Uterus (tissue), 4 donors: ENCODE measurements around the gene EGFL8. TPM values are rescaled to one million over a fixed set of nuclear protein-coding genes. Genes with fewer than 3 reads are reported as not detected.
"Not testable (repeated sequence)": the region's sequence is repeated elsewhere in the genome, so short reads cannot be mapped to it uniquely, and the experiment has no call there.

Experiments
- DNase-seq, 2 donors: peaks; one replicate each; pipeline ENCODE4 v3.0.0-alpha.2; 2019 to 2020
- H3K27ac ChIP-seq, 2 donors: fragments of 200-600 bp; sonication (generic); 1 replicate in 1 of 2; 2 replicates in 1 of 2; pipeline ENCODE4 v1.5.1; 2016 to 2018
- H3K27me3 ChIP-seq, 2 donors: fragments of 200-600 bp; sonication (generic); one replicate each; pipeline ENCODE4 v1.5.1; 2018 to 2019; ENCODE audit warnings: control low read depth in 1 of 2
- H3K36me3 ChIP-seq, 2 donors: fragments of 200-600 bp; sonication (generic); one replicate each; pipeline ENCODE4 v1.5.1; 2019; ENCODE audit warnings: control low read depth in 1 of 2
- H3K4me1 ChIP-seq, 2 donors: fragments of 200-600 bp; sonication (generic); one replicate each; pipeline ENCODE4 v1.5.1; 2018 to 2019; ENCODE audit warnings: control low read depth in 1 of 2
- H3K4me3 ChIP-seq, 2 donors: fragments of 200-600 bp; sonication (generic); 1 replicate in 1 of 2; 2 replicates in 1 of 2; pipeline ENCODE4 v1.5.1; 2018 to 2019; ENCODE audit warnings: mild to moderate bottlenecking in 1 of 2
- H3K9me3 ChIP-seq, 2 donors: fragments of 200-600 bp; sonication (generic); one replicate each; pipeline ENCODE4 v1.5.1; 2019; ENCODE audit warnings: control low read depth in 1 of 2
- CTCF ChIP-seq, 4 experiments: fragments of 200-600 bp in 2 of 4; fragments of 450-650 bp in 2 of 4; sonication (generic) in 2 of 4; IDR thresholded peaks; one replicate each; pipeline ENCODE4 v1.5.1; 2016 to 2019; ENCODE audit warnings: antibody characterized with exemption in 4 of 4, mild to moderate bottlenecking in 2 of 4, moderate library complexity in 1 of 4
- POLR2A ChIP-seq, 2 donors: fragments of 450-650 bp; IDR thresholded peaks; one replicate each; pipeline ENCODE4 v1.6.1; 2016; ENCODE audit warnings: antibody characterized with exemption in 2 of 2, mild to moderate bottlenecking in 1 of 2, moderate library complexity in 1 of 2
- intact Hi-C: fragments of 100-400 bp; cut with DNase I; formaldehyde crosslinking; loops from one replicate; pipeline ENCODE4 v1.15.1; 2023; ENCODE audit warnings: low total_unique reads
- total RNA-seq, 4 donors: library from RNA; depleted of rRNA in 3 of 4; stranded (reverse); fragments of >200 nt in 3 of 4; gene quantifications; one replicate each; pipeline versions ENCODE4 v1.1.0 to v1.2.4, GENCODE V29; 2014 to 2023
- donor health status: DM: yes; HTN: yes; CAD: no.

Gene EGFL8
- total RNA-seq, 4 donors from 2014 or later: 9.2 to 54.8 (median 20.2) TPM

DNA sequence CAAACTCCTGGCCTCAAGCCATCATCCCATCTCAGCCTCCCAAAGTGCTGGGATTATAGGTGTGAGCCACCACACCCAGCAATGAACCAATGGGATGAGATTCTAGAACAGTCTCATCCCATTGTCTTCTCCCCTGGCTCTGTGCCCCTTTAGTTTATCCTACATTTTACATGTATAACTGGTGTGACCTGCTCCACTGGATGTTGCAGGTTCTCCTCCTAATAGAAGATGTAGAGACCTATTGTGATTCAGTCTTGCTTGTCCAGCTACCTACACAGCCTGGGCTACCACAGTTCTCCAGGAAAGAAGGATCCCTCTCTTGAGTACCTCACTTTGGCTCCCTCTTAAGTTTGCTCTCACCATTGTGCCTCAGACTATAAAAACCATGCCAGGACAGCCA lies 32.3 kb upstream of the EGFL8 start:
- peaks cover 0 to 17% of the 10 kb centered on the region in 2 donors for H3K4me1 ChIP-seq
- H3K27me3 ChIP-seq: no peaks in the 10 kb centered on the region
- H3K9me3 ChIP-seq: no peaks in the 10 kb centered on the region
- no peak overlapping the region for H3K4me3 ChIP-seq
- intact Hi-C loops: no loop called here
- no peak overlapping the region for H3K27ac ChIP-seq
- DNase-seq: no peak
- no peaks in the 10 kb centered on the region for H3K36me3 ChIP-seq
- TF ChIP-seq CTCF (IDR thresholded peaks at IDR 0.05) (no peak), POLR2A (IDR thresholded peaks at IDR 0.05) (no peak)

- H3K4me3 ChIP-seq: no peak overlapping the region
- H3K27me3 ChIP-seq: no peaks in the 10 kb centered on the region
- H3K27ac ChIP-seq: no peak overlapping the region
- no peak for DNase-seq
- no peak for TF ChIP-seq POLR2A (IDR thresholded peaks at IDR 0.05)
- TF ChIP-seq CTCF (IDR thresholded peaks at IDR 0.05): no peak
- intact Hi-C loops: no loop called here
- H3K4me1 ChIP-seq: peaks cover 0 to 8% of the 10 kb centered on the region in 2 donors
- no peaks in the 10 kb centered on the region for H3K36me3 ChIP-seq
- H3K9me3 ChIP-seq: no peaks in the 10 kb centered on the region
These were observed 30.6 kb upstream of the EGFL8 start for GRCh38 chr6:32133786-32134185.

DNA sequence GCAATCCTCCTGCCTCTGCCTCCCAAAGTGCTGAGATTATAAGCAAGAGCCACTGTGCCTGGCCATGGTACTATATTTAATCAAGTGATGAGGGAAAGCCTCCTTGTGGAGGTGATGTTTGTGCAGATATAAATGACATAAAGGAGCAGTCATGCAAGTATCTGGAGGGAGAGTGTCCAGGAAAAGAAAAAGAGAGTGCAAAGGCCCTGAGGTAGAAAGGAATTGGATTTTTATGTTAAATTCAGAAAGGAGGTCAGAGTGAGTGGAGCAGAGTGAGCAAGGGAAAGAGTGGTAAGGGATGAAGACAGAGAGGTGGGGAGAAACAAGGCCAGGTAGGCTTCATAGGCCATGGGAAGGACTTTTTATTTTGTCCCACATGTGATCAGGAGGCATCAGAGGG lies 26.9 kb upstream of the EGFL8 start:
- no peaks in the 10 kb centered on the region for H3K27me3 ChIP-seq
- H3K4me1 ChIP-seq: no peaks in the 10 kb centered on the region
- H3K27ac ChIP-seq: no peak overlapping the region
- TF ChIP-seq POLR2A (IDR thresholded peaks at IDR 0.05) (no peak), CTCF (IDR thresholded peaks at IDR 0.05) (no peak)
- H3K4me3 ChIP-seq: no peak overlapping the region
- H3K9me3 ChIP-seq: no peaks in the 10 kb centered on the region
- intact Hi-C loops: no loop called here
- DNase-seq: no peak
- H3K36me3 ChIP-seq: no peaks in the 10 kb centered on the region

GRCh38 chr6:32139590-32139989 lies 24.8 kb upstream of the EGFL8 start:
- intact Hi-C loops: no loop called here
- no peak for DNase-seq
- Histone ChIP-seq H3K4me1 (no peaks in the 10 kb centered on the region), H3K27ac (no peak overlapping the region), H3K36me3 (no peaks in the 10 kb centered on the region), H3K4me3 (no peak overlapping the region), H3K27me3 (no peaks in the 10 kb centered on the region), H3K9me3 (no peaks in the 10 kb centered on the region)
- TF ChIP-seq CTCF (IDR thresholded peaks at IDR 0.05) (no peak), POLR2A (IDR thresholded peaks at IDR 0.05) (no peak)

GRCh38 chr6:32140420-32141046 lies 23.9 kb upstream of the EGFL8 start:
- H3K27me3 ChIP-seq: no peaks in the 10 kb centered on the region
- no peaks in the 10 kb centered on the region for H3K4me1 ChIP-seq
- no peak overlapping the region for H3K4me3 ChIP-seq
- no peak overlapping the region for H3K27ac ChIP-seq
- no peak for DNase-seq
- H3K9me3 ChIP-seq: no peaks in the 10 kb centered on the region
- intact Hi-C loops: no loop called here
- H3K36me3 ChIP-seq: no peaks in the 10 kb centered on the region
- TF ChIP-seq POLR2A (IDR thresholded peaks at IDR 0.05) (no peak), CTCF (IDR thresholded peaks at IDR 0.05) (no peak)

DNA sequence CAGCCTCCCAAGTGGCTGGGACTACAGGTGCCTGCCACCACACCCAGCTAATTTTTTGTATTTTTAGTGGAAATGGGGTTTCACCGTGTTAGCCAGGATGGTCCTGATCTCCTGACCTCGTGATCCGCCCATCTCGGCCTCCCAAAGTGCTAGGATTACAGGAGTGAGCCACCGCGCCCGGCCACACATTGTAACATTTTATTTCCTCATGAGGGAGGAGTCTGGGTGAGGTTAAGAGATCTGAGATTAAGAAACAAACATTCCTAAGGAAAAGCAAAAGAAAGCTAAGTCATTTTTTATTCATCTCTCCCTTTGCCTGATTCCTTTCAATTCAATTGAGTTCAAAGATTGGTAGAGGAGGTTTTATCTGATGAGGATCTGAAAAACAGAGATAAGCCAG lies 20.2 kb upstream of the EGFL8 start:
- H3K27me3 ChIP-seq, H3K36me3 ChIP-seq, H3K4me1 ChIP-seq, intact Hi-C loops, DNase-seq, H3K9me3 ChIP-seq, H3K27ac ChIP-seq, H3K4me3 ChIP-seq: not testable (repeated sequence)
